ENCODE data around the gene ZNF425. TPM values are rescaled to one million over a fixed set of nuclear protein-coding genes. Genes with fewer than 3 reads are reported as not detected.
A peak's percentile ranks its signal among the peaks of the same experiment; 100 is the strongest.

Gene ZNF425
- total and polyA plus RNA-seq, 9 of the 15 experiments (the other 6 are each of a cell fraction or from before 2014, with no cell fraction given), result 0.03 to 0.89 (median 0.54) TPM

DNA sequence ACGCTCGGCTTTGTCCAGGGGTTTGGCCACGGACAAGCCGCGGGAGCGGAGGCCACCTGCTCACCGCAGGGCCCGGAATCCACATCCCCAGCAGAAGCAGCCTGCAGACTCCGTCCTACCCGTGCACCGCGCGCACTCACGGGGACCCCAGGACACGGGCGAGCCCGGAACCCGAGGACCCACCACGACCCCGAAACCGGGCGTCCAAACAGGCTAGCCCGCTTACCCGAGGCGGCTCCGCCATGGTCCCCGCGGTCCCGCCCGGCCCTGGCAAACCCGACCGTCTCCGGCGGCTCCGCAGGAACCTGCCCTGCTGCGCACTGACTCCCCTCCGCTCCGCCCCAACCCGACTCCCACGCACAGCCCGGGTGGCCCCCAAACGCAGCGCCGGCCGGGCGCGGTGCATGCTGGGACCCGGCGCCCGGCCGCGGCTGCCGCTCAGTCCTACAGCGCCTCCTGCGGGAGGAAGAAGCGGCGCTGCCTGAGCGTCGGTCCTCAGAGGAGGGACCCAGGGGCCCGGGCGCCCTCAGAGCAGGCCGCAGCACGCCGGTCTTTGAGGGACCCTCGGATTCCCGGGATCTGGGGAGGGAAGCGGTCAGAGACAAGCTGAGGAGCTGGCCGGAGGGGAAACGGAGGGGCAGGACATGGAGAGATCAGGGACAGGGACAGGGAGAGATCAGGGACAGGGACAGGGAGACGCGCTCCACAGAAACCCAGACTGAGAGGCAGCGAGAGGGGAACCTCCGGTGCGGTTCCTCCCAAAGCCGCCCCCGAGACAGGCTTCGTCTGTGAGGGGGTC is 35.5 kb downstream of the ZNF425 start, which contains the start of gene ZNF786 (continued):
- TF ChIP-seq, protein P1, sequence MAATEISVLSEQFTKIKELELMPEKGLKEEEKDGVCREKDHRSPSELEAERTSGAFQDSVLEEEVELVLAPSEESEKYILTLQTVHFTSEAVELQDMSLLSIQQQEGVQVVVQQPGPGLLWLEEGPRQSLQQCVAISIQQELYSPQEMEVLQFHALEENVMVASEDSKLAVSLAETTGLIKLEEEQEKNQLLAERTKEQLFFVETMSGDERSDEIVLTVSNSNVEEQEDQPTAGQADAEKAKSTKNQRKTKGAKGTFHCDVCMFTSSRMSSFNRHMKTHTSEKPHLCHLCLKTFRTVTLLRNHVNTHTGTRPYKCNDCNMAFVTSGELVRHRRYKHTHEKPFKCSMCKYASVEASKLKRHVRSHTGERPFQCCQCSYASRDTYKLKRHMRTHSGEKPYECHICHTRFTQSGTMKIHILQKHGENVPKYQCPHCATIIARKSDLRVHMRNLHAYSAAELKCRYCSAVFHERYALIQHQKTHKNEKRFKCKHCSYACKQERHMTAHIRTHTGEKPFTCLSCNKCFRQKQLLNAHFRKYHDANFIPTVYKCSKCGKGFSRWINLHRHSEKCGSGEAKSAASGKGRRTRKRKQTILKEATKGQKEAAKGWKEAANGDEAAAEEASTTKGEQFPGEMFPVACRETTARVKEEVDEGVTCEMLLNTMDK (IDR thresholded peaks at IDR 0.05; ENCODE audit: borderline replicate concordance, insufficient read depth, low read depth, low read length, poor library complexity, severe bottlenecking), result peak; percentile 93
- TF ChIP-seq KAT7 (CRISPR knock-in tag; IDR thresholded peaks at IDR 0.05; ENCODE audit: borderline replicate concordance) (peak; percentile 95; the same call in 1 of the 2 replicates), RBFOX2 (IDR thresholded peaks at IDR 0.05; ENCODE audit: low read depth, low read length) (peak; percentile 92), RBM34 (IDR thresholded peaks at IDR 0.05; ENCODE audit: borderline replicate concordance, insufficient read depth, low read length) (peak; percentile 97), SRSF9 (IDR thresholded peaks at IDR 0.05; ENCODE audit: borderline replicate concordance, low read depth, low read length) (no peak), ZNF436 (CRISPR knock-in tag; IDR thresholded peaks at IDR 0.05) (no peak), ZNF354B (CRISPR knock-in tag; IDR thresholded peaks at IDR 0.05) (no peak), SMARCE1 (IDR thresholded peaks at IDR 0.05) (peak; percentile 36; the same call in 1 of the 2 replicates), ZNF766 (CRISPR knock-in tag; conservative IDR thresholded peaks at IDR 0.05) (0 out of 2 replicates have a peak, but pooled peaks have one; percentile 44), MED1 (CRISPR knock-in tag; IDR thresholded peaks at IDR 0.05; ENCODE audit: borderline replicate concordance) (no peak), FOXK2 (conservative IDR thresholded peaks at IDR 0.05 in 1 of 2, IDR thresholded peaks at IDR 0.05 in 1 of 2; ENCODE audit: low read depth in 2 of 2) (0 out of 4 replicates have a peak, but pooled peaks of 1 of the 2 experiments have one; percentile 18), JUNB (CRISPR knock-in tag; conservative IDR thresholded peaks at IDR 0.05) (no peak), MECOM (CRISPR knock-in tag; IDR thresholded peaks at IDR 0.05) (no peak), ZC3H8 (IDR thresholded peaks at IDR 0.05) (no peak)
- TF ChIP-seq, protein P2, sequence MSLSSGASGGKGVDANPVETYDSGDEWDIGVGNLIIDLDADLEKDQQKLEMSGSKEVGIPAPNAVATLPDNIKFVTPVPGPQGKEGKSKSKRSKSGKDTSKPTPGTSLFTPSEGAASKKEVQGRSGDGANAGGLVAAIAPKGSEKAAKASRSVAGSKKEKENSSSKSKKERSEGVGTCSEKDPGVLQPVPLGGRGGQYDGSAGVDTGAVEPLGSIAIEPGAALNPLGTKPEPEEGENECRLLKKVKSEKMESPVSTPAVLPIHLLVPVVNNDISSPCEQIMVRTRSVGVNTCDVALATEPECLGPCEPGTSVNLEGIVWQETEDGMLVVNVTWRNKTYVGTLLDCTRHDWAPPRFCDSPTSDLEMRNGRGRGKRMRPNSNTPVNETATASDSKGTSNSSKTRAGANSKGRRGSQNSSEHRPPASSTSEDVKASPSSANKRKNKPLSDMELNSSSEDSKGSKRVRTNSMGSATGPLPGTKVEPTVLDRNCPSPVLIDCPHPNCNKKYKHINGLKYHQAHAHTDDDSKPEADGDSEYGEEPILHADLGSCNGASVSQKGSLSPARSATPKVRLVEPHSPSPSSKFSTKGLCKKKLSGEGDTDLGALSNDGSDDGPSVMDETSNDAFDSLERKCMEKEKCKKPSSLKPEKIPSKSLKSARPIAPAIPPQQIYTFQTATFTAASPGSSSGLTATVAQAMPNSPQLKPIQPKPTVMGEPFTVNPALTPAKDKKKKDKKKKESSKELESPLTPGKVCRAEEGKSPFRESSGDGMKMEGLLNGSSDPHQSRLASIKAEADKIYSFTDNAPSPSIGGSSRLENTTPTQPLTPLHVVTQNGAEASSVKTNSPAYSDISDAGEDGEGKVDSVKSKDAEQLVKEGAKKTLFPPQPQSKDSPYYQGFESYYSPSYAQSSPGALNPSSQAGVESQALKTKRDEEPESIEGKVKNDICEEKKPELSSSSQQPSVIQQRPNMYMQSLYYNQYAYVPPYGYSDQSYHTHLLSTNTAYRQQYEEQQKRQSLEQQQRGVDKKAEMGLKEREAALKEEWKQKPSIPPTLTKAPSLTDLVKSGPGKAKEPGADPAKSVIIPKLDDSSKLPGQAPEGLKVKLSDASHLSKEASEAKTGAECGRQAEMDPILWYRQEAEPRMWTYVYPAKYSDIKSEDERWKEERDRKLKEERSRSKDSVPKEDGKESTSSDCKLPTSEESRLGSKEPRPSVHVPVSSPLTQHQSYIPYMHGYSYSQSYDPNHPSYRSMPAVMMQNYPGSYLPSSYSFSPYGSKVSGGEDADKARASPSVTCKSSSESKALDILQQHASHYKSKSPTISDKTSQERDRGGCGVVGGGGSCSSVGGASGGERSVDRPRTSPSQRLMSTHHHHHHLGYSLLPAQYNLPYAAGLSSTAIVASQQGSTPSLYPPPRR (CRISPR knock-in tag; IDR thresholded peaks at IDR 0.05; ENCODE audit: borderline replicate concordance), result 0 out of 2 replicates have a peak, but pooled peaks have one; percentile 89
- TF ChIP-seq, protein P3, sequence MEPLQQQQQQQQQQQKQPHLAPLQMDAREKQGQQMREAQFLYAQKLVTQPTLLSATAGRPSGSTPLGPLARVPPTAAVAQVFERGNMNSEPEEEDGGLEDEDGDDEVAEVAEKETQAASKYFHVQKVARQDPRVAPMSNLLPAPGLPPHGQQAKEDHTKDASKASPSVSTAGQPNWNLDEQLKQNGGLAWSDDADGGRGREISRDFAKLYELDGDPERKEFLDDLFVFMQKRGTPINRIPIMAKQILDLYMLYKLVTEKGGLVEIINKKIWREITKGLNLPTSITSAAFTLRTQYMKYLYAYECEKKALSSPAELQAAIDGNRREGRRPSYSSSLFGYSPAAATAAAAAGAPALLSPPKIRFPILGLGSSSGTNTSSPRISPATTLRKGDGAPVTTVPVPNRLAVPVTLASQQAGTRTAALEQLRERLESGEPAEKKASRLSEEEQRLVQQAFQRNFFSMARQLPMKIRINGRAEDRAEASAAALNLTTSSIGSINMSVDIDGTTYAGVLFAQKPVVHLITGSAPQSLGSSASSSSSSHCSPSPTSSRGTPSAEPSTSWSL (CRISPR knock-in tag; IDR thresholded peaks at IDR 0.05; ENCODE audit: borderline replicate concordance), result peak; percentile 88; the same call in 1 of the 2 replicates
- TF ChIP-seq, protein P4, sequence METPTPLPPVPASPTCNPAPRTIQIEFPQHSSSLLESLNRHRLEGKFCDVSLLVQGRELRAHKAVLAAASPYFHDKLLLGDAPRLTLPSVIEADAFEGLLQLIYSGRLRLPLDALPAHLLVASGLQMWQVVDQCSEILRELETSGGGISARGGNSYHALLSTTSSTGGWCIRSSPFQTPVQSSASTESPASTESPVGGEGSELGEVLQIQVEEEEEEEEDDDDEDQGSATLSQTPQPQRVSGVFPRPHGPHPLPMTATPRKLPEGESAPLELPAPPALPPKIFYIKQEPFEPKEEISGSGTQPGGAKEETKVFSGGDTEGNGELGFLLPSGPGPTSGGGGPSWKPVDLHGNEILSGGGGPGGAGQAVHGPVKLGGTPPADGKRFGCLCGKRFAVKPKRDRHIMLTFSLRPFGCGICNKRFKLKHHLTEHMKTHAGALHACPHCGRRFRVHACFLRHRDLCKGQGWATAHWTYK (CRISPR knock-in tag; IDR thresholded peaks at IDR 0.05), result peak; percentile 82; the same call in 1 of the 2 replicates

Data from K562 (cell line).